OCI-M2 (cell line): Measurements from ENCODE around the gene DHRS3.

Experiments
- DNase-seq: peaks from one replicate; lab custom pipeline; 2025; ENCODE audit not compliant: unreplicated experiment; lab: John Stamatoyannopoulos, UW

The DHRS3 gene

DNA sequence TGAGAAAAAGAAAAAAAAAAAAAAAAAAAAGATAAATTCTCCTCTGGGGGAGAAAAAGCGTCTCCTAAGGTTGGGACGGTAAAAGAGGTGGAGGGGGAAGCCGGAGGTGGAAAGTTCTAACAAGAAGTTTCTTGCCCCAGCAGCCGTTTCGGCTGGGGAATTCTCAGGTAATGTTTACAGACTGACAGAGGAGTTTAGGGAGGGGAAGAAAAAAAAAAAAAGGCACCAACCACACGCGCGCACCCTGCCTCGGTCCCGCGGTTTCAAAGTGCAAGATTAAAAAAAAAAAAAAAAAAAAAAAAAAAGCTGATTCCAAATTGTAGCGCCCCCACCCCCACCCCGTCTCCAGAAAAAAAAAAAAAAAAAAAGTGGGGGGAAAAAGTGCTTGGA is 504 bp downstream of the DHRS3 start:
- no peak for DNase-seq

GRCh38 chr1:12616709-12617373 is 1.2 kb downstream of the DHRS3 start:
- no peak for DNase-seq

DNA sequence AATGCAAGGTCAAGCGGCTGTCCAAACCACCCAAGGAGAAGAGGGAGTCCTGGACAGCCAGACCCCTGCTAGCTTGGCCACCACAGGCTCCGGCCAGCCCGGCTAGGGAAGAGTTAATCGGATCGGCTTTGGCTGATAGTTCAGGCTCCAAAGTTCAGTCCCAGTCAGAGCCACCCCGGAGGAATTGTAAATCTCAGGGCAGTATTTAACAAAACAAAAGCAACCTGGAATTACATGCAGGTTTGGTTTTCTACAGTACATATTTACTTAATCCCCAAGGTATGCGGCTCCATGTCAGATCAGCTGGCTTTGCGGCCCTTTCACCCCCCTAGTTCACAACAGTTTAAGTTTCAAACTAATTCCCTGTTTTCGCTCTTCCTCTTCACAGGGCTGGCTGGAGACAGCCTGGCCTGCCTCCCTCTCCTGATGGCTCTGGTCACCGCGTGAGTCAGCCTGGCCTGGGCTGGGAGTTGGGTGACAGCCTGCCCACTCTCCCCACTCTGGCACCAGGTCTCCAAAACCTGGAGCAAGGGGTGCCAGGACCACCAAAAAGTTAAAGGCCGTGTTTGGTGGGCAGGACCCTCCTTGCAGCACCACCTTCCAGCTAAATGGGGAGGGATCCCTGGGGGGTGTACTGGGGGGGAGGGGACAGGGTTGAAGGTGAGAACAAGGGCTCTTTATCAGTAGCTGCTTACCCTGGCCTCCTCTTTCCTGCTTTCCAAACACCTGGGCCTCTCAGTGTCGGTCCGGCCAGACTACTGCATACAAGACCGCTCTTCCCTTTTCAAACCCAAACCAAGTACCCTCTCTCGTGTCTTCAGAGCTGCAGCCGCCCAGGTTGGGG is 1.9 kb downstream of the DHRS3 start:
- DNase-seq = no peak

GRCh38 chr1:12615159-12615864 is 2.7 kb downstream of the DHRS3 start:
- DNase-seq = no peak

DNA sequence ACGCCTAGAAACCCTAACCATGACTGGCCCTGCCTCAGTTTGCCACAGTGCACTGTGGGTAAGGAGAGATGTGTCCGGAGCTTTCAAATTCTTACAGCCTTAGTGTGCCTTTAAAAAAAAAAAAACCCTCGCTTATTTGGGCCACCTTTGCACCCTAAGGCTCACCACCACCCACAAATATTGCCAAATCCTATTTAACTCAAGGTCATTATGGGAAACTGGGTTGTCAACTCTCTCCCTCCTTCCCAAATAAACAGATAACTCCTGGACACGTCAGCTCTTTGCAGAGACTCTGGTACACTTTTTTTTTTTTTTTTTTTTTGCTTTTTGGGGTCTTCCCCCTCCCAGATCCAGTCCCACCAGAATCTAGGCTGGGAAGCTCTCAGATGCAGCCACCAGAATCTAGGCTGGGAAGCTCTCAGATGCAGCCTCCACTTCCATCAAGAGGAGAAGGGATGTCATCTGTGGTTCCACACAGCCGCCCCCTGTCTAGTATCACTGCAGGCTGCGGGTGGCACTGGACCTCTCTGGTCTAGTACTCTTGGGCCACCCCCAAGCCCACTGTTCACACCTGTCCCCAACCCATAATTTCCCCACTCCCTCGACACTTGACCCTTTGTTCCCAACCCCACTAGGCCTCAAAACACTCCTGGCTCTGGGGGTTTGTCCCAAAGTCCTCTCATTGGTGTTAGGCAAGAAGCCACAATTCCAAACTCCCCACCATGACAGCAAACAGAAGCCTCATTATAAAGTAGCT is 3.4 kb downstream of the DHRS3 start:
- DNase-seq = no peak

DNA sequence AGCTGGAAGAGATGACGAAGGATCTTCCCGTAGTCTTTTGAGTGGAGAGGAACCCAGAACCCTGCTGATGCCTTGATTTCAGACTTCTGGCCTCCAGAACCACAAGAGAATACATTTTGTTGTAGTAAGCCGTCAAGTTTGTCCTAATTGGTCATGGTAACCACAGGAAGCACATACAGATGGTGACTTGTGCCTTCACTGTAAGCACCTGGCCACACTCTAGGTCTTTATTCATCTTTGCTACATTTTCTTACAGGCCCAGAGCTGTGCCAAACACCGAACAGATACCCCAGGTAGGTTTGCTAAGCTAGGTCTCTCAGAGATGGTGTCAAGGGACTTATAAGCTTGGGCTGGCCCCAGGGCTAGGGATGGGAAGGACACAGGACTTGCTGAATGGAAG is 4.8 kb downstream of the DHRS3 start:
- no peak for DNase-seq

DNA sequence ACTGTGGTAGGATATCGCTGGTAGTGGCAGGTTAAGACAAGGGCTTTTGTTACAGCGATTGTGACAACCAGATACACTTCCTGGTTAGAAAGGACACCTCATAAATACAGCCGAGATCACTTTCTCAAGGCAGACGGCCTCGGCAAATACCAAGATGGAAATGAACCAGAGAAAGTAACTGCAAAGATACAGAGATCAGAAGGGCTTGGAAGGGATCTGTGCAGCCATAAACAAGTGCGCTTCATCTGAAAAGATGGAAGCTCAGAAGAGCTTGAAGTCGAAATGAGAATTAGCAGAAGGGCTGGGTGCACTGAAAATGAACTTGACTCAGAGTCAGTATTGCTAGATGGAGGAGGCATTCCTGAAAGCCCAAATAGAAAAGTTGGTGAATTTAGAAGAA is 7.1 kb downstream of the DHRS3 start:
- no peak for DNase-seq

- no peak for DNase-seq
These were observed 7.6 kb downstream of the DHRS3 start for GRCh38 chr1:12610305-12610935.

DNA sequence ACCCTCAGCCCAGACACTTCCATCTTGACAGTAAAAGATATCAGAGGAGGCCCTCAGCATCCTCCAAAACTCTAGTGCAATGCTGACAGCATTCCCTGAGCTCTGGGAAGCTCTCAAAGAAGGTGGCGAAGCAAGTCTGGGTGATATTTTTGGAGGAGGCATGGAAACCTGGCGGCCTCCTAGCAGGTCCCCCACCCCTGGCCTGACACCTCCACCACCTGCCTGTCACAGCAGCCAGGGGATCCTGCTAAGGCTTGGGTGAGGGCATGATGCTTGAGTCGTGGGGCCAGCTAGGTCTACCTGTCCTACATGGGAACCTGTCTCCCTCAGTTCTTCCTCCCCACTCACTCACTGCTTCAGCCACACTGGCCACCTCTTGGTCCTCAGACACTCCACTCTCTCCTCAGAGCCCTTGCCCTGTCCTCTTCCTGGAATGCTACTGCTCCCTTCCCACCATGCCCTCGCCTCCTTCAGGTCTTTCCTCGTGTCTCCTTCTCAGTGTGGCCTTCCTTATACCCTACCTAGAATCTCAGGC is 8.5 kb downstream of the DHRS3 start:
- DNase-seq = no peak

DNA sequence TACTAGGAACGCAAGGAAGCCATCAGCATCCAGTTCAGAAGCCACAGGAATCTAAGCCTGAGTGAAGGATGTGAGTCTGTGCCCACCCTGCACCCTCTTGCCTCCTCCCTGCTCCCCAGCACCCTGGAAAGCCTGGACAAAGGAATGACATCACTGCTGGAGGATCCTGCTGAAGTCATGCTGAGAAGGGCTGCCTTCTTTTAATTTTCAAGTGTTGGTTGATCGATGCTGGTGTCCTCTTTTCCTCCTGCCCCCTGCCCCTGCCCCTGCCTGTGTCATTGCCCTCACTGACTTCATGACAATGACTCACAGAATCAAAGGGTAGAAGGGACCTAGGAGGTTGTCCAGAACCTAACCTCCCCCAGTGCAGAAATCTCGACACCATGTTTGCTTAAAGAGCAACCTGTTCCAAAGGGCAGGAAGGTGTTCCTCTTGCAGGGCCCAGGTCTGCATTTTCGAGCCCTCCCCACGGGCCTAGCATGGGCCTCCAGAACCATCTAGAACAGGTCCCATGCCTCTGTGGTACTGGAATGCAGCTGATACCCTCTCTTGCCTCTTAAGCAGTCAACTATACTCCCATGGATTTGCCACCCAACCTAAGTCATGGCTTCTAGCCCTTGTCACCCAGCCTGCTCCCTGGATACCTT is 9.6 kb downstream of the DHRS3 start:
- no peak for DNase-seq

GRCh38 chr1:12607263-12607662 is 10.7 kb downstream of the DHRS3 start:
- DNase-seq = no peak

GRCh38 chr1:12604986-12605385 is 13.0 kb downstream of the DHRS3 start:
- DNase-seq = no peak

GRCh38 chr1:12604114-12604874 is 13.7 kb downstream of the DHRS3 start:
- peak; percentile 68 for DNase-seq

GRCh38 chr1:12603224-12603623 is 14.8 kb downstream of the DHRS3 start:
- no peak for DNase-seq

GRCh38 chr1:12602659-12603024 is 15.4 kb downstream of the DHRS3 start:
- DNase-seq = no peak

GRCh38 chr1:12601700-12602658 is 16.0 kb downstream of the DHRS3 start:
- DNase-seq = no peak

GRCh38 chr1:12600880-12601633 is 17.0 kb downstream of the DHRS3 start:
- DNase-seq = no peak

DNA sequence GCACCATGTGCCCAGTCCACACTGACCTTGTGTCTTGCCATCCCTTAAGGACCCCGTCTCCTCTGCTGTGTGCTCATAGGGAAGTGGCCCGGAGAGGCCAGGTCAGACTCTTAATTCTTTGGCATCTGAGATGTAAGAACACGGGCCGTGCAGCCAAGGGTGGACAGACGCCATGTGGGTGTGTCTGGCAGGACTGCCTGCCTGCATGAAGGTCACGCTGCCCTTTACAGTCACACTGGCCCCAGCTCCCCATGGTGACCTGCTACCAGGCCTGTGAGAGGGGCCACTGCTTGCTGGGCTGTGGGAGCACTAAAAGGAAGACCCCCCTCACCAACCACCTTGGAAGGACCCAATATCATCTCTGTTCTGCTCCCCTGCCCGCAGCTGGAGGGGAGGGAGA is 17.7 kb downstream of the DHRS3 start:
- no peak for DNase-seq
